Measurements from ENCODE around the gene ARID3A. TPM values are rescaled to one million over a fixed set of nuclear protein-coding genes. Genes with fewer than 3 reads are reported as not detected.
A peak's percentile ranks its signal among the peaks of the same experiment; 100 is the strongest.

ARID3A gene
- total and polyA plus RNA-seq, 2 of the 13 experiments (the other 11 are each of a cell fraction or from before 2014, with no cell fraction given), result 71.3 to 77.9 TPM

DNA sequence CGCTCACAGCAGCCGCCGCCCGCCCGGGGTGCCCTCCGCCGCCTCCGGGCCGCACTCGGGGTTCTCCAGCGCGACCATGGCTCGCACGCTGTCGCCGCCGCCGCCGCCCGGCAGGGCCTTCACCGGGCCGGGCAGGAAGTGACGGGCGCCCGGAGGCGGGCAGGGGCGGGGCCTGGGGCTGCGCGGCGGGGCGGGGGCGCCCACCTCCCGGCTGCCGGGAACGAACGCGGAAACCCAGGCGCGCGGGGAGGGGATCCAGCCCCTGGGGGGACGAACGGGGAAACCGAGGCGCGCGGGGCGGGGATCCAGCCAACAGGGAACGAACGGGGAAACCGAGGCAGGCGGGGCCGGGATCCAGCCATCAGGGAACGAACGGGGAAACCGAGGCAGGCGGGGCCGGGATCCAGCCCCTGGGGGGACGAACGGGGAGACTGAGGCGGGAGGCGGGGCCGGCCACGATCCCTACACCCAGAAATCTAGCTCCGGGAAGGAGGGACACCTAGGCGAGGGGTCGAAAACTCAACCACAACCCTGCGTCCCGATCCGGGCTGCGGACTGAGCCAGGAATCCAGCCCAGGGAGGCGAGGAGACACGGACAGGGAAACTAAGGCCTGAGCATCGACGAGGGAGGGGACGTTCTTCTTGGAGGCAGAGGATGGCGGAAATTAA, 12.6 kb upstream of the ARID3A start, which contains the start of gene R3HDM4 (continued):
- TF ChIP-seq, protein P1, sequence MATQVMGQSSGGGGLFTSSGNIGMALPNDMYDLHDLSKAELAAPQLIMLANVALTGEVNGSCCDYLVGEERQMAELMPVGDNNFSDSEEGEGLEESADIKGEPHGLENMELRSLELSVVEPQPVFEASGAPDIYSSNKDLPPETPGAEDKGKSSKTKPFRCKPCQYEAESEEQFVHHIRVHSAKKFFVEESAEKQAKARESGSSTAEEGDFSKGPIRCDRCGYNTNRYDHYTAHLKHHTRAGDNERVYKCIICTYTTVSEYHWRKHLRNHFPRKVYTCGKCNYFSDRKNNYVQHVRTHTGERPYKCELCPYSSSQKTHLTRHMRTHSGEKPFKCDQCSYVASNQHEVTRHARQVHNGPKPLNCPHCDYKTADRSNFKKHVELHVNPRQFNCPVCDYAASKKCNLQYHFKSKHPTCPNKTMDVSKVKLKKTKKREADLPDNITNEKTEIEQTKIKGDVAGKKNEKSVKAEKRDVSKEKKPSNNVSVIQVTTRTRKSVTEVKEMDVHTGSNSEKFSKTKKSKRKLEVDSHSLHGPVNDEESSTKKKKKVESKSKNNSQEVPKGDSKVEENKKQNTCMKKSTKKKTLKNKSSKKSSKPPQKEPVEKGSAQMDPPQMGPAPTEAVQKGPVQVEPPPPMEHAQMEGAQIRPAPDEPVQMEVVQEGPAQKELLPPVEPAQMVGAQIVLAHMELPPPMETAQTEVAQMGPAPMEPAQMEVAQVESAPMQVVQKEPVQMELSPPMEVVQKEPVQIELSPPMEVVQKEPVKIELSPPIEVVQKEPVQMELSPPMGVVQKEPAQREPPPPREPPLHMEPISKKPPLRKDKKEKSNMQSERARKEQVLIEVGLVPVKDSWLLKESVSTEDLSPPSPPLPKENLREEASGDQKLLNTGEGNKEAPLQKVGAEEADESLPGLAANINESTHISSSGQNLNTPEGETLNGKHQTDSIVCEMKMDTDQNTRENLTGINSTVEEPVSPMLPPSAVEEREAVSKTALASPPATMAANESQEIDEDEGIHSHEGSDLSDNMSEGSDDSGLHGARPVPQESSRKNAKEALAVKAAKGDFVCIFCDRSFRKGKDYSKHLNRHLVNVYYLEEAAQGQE (IDR thresholded peaks at IDR 0.05; ENCODE audit: borderline replicate concordance in 1 of 2, low read depth in 1 of 2, low read length in 2 of 2), result no peak
- TF ChIP-seq NFKB2 (CRISPR knock-in tag; IDR thresholded peaks at IDR 0.05; ENCODE audit: borderline replicate concordance) (0 out of 2 replicates have a peak, but pooled peaks have one; percentile 44), SP1 (IDR thresholded peaks at IDR 0.05) (no peak), SP1 (CRISPR knock-in tag; IDR thresholded peaks at IDR 0.05) (peak; percentile 45; the same call in 1 of the 2 replicates), SIN3A (IDR thresholded peaks at IDR 0.05; ENCODE audit: borderline replicate concordance, low read depth, low read length) (peak; percentile 66; the same call in 1 of the 2 replicates), SCMH1 (CRISPR knock-in tag; IDR thresholded peaks at IDR 0.05; ENCODE audit: borderline replicate concordance) (no peak), SMYD3 (CRISPR knock-in tag; IDR thresholded peaks at IDR 0.05) (no peak), KLF16 (CRISPR knock-in tag; IDR thresholded peaks at IDR 0.05) (peak in 1 of 2 experiments; percentile 56; a peak in 1 of 4 replicates), ZIK1 (CRISPR knock-in tag; IDR thresholded peaks at IDR 0.05; ENCODE audit: borderline replicate concordance, low read depth) (no peak), GABPA (IDR thresholded peaks at IDR 0.05; ENCODE audit: low read depth, low read length) (peak; percentile 65), GABPA (CRISPR knock-in tag; IDR thresholded peaks at IDR 0.05; ENCODE audit: low read depth) (peak; percentile 47)
- TF ChIP-seq, protein P2, sequence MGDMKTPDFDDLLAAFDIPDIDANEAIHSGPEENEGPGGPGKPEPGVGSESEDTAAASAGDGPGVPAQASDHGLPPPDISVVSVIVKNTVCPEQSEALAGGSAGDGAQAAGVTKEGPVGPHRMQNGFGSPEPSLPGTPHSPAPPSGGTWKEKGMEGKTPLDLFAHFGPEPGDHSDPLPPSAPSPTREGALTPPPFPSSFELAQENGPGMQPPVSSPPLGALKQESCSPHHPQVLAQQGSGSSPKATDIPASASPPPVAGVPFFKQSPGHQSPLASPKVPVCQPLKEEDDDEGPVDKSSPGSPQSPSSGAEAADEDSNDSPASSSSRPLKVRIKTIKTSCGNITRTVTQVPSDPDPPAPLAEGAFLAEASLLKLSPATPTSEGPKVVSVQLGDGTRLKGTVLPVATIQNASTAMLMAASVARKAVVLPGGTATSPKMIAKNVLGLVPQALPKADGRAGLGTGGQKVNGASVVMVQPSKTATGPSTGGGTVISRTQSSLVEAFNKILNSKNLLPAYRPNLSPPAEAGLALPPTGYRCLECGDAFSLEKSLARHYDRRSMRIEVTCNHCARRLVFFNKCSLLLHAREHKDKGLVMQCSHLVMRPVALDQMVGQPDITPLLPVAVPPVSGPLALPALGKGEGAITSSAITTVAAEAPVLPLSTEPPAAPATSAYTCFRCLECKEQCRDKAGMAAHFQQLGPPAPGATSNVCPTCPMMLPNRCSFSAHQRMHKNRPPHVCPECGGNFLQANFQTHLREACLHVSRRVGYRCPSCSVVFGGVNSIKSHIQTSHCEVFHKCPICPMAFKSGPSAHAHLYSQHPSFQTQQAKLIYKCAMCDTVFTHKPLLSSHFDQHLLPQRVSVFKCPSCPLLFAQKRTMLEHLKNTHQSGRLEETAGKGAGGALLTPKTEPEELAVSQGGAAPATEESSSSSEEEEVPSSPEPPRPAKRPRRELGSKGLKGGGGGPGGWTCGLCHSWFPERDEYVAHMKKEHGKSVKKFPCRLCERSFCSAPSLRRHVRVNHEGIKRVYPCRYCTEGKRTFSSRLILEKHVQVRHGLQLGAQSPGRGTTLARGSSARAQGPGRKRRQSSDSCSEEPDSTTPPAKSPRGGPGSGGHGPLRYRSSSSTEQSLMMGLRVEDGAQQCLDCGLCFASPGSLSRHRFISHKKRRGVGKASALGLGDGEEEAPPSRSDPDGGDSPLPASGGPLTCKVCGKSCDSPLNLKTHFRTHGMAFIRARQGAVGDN (CRISPR knock-in tag; IDR thresholded peaks at IDR 0.05), result peak; percentile 63
- TF ChIP-seq, protein P3, sequence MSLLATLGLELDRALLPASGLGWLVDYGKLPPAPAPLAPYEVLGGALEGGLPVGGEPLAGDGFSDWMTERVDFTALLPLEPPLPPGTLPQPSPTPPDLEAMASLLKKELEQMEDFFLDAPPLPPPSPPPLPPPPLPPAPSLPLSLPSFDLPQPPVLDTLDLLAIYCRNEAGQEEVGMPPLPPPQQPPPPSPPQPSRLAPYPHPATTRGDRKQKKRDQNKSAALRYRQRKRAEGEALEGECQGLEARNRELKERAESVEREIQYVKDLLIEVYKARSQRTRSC (CRISPR knock-in tag; IDR thresholded peaks at IDR 0.05; ENCODE audit: low read depth), result no peak
- TF ChIP-seq, protein P4, sequence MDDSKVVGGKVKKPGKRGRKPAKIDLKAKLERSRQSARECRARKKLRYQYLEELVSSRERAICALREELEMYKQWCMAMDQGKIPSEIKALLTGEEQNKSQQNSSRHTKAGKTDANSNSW (CRISPR knock-in tag; IDR thresholded peaks at IDR 0.05; ENCODE audit: borderline replicate concordance), result no peak
- TF ChIP-seq, protein P5, sequence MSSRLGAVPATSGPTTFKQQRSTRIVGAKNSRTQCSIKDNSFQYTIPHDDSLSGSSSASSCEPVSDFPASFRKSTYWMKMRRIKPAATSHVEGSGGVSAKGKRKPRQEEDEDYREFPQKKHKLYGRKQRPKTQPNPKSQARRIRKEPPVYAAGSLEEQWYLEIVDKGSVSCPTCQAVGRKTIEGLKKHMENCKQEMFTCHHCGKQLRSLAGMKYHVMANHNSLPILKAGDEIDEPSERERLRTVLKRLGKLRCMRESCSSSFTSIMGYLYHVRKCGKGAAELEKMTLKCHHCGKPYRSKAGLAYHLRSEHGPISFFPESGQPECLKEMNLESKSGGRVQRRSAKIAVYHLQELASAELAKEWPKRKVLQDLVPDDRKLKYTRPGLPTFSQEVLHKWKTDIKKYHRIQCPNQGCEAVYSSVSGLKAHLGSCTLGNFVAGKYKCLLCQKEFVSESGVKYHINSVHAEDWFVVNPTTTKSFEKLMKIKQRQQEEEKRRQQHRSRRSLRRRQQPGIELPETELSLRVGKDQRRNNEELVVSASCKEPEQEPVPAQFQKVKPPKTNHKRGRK (CRISPR knock-in tag; IDR thresholded peaks at IDR 0.05), result no peak
- TF ChIP-seq, protein P6, sequence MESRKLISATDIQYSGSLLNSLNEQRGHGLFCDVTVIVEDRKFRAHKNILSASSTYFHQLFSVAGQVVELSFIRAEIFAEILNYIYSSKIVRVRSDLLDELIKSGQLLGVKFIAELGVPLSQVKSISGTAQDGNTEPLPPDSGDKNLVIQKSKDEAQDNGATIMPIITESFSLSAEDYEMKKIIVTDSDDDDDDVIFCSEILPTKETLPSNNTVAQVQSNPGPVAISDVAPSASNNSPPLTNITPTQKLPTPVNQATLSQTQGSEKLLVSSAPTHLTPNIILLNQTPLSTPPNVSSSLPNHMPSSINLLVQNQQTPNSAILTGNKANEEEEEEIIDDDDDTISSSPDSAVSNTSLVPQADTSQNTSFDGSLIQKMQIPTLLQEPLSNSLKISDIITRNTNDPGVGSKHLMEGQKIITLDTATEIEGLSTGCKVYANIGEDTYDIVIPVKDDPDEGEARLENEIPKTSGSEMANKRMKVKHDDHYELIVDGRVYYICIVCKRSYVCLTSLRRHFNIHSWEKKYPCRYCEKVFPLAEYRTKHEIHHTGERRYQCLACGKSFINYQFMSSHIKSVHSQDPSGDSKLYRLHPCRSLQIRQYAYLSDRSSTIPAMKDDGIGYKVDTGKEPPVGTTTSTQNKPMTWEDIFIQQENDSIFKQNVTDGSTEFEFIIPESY (CRISPR knock-in tag; IDR thresholded peaks at IDR 0.05), result no peak

Data from HepG2 (cell line).